HG02610 (cell line): Measurements from ENCODE around the gene LYPD1.

Experiments used
- ATAC-seq: cut with Tn5 transposase; IDR thresholded peaks from one replicate; pipeline ENCODE4 v1.9.1; 2021; ENCODE audit warnings: mild to moderate bottlenecking, moderate library complexity; ENCODE audit not compliant: unreplicated experiment

The LYPD1 gene

DNA sequence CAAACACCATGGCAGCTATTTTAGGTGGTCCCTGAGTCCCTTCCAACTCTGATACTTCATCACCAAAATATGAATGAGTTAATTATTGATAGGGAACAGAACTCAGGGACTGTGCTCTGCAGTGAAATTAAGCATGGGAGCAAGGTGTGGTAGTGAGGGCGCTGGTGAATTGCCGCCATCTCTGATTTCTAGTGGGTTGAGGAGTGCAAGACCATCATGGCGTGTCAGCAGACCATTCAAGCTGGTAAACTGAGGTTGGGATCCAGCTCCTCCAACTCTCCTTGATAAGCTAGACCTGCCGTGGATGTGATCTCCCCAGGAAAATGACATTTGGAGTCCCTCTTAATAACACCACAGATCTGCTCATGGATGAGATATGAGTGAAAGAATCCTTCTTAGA, 70.4 kb downstream of the LYPD1 start:
- ATAC-seq: no peak

DNA sequence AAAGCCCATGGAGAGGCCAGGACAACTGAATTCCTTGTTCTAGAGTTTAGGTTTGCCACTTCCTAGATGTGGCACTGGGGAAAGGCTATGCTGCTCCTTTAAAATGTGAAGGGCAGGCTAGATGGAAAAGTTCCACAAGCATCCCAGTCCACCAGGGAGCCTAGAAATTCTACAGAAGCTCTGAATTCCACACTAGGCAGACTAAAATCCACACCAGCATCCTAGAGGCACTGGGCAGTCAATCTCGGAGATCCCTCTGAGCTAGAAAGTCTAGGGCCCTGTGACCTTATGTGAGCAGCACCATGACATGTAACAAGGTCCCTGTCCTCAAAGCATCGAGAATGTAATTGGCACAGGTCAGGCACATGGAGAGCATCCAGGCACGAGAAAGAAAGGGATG, 71.5 kb downstream of the LYPD1 start:
- no peak for ATAC-seq

DNA sequence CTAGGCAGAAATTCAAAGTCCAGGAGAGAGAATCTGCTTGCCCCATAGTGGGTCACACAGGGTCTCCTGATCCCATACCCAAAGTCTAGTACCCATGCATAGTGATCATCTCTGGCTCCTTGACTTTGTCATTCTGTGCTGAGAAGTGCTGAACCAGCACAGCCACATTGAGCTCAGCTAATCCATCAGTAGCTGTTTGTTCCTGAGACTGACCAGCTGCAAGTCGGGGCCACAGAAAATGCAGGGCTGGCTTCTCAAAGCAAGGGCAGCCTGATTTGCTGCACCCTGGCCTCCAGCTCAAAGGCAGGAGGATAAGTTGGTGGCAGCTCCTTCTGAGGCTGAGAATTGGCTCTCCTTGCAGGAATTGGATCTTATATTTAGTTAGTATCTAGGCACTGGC, 72.2 kb downstream of the LYPD1 start:
- ATAC-seq: no peak

DNA sequence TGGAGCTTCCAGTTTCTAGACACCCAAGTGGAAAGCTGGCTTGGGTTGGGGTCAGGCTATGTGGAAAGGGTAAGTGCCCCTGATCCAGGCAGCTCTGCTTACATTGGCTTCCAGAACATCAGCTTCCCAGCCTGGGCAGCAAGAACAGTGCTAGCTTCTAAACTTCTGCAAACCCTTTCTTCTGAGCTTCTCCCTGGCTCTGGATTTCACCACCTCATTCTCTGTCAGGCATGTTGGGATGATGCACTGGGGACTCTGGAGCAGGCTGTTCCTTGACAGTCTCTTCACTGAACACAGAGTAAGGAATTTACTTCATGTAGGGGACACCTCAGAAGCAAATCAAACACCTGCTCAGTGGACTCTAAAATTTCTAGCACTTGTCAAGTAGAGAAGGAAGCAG, 72.8 kb downstream of the LYPD1 start:
- no peak for ATAC-seq

DNA sequence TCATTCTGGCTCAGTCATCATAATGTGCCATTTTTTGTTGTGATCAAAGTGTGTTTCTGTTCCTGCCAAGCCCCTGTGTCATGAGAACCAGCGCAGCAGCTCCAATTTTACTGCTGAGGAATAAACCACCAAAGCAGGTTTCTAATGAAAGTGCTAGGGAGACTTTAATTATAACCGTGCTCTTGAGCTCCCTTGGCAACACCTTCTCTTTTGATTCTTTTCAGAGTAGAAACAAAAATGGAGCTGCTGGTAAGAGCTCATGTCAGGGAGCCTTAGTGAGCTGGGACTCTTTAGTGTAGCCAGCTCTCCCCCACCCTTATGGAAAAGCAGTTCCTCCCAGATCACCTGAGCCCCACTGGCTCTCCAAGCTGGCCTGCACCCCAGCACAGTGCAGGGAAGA, 74.3 kb downstream of the LYPD1 start:
- ATAC-seq: no peak

DNA sequence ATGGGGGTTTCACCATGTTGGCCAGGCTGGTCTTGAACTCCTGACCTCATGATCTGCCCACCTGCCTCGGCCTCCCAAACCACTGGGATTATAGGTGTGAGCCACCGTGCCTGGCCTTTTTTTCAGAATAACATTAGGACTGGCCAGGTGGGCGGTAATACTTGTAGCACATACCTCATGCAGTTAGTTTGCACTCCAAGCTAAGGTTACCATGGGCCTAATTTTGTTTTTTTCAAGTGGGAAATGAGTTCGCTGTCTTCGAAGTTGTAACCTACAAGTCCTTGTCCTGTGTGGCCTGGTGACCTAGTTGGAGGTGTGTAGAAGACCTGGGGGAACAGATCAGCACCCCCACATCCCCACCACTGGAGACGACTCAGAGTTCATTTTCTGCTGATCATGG, 74.8 kb downstream of the LYPD1 start:
- ATAC-seq: no peak
